HG03135 (cell line): ENCODE measurements around the gene ACTR1A.
"Not testable (repeated sequence)": the region's sequence is repeated elsewhere in the genome, so short reads cannot be mapped to it uniquely, and the experiment has no call there.

ENCODE experiments used
- ATAC-seq: cut with Tn5 transposase; IDR thresholded peaks from one replicate; pipeline ENCODE4 v1.9.1; 2021; ENCODE audit warnings: mild to moderate bottlenecking, moderate library complexity; ENCODE audit not compliant: unreplicated experiment

Gene ACTR1A

GRCh38 chr10:102517553-102517952, 15.0 kb upstream of the ACTR1A start:
- no peak for ATAC-seq

- no peak for ATAC-seq
Measured at GRCh38 chr10:102515724-102516123, 13.2 kb upstream of the ACTR1A start.

- no peak for ATAC-seq
Measured at GRCh38 chr10:102514487-102515311, 12.2 kb upstream of the ACTR1A start.

GRCh38 chr10:102511583-102512274, 9.2 kb upstream of the ACTR1A start:
- ATAC-seq, result peak; percentile 80

GRCh38 chr10:102509387-102509786, 6.9 kb upstream of the ACTR1A start:
- no peak for ATAC-seq

GRCh38 chr10:102508506-102508905, 6.0 kb upstream of the ACTR1A start:
- ATAC-seq, result no peak

- ATAC-seq, result no peak
Measured at GRCh38 chr10:102507521-102507920, 5.0 kb upstream of the ACTR1A start.

GRCh38 chr10:102505462-102506115, 3.1 kb upstream of the ACTR1A start:
- ATAC-seq, result no peak

- ATAC-seq, result no peak
Measured at GRCh38 chr10:102504976-102505300, 2.4 kb upstream of the ACTR1A start.

GRCh38 chr10:102504179-102504975, 1.9 kb upstream of the ACTR1A start:
- ATAC-seq, result no peak

- ATAC-seq, result peak; percentile 57
Measured at GRCh38 chr10:102503264-102504178, 1.0 kb upstream of the ACTR1A start, which contains the start of gene SUFU. Gene SUFU, plus strand, starts transcription at chr10:102503972. Its CDS starts 181 bp downstream, at chr10:102504153.

GRCh38 chr10:102502029-102502336, 529 bp downstream of the ACTR1A start:
- ATAC-seq, result peak; percentile 68

- ATAC-seq, result no peak
Measured at GRCh38 chr10:102501201-102502028, 1.1 kb downstream of the ACTR1A start.

GRCh38 chr10:102500686-102501085, 1.8 kb downstream of the ACTR1A start:
- not testable (repeated sequence) for ATAC-seq

- ATAC-seq, result no peak
Measured at GRCh38 chr10:102499356-102499755, 3.2 kb downstream of the ACTR1A start.

- ATAC-seq, result no peak
Measured at GRCh38 chr10:102497545-102497944, 5.0 kb downstream of the ACTR1A start.

GRCh38 chr10:102493771-102494170, 8.7 kb downstream of the ACTR1A start:
- ATAC-seq, result no peak

GRCh38 chr10:102492983-102493382, 9.5 kb downstream of the ACTR1A start:
- no peak for ATAC-seq

- no peak for ATAC-seq
Measured at GRCh38 chr10:102492344-102492939, 10.1 kb downstream of the ACTR1A start.
